ENCODE results near the gene TRAPPC10. TPM values are rescaled to one million over a fixed set of nuclear protein-coding genes. Genes with fewer than 3 reads are reported as not detected.

The TRAPPC10 gene
- total and polyA plus RNA-seq, 2 of the 8 experiments (the other 6 are each of a cell fraction or from before 2014, with no cell fraction given), result 18.5 to 29.8 TPM

DNA sequence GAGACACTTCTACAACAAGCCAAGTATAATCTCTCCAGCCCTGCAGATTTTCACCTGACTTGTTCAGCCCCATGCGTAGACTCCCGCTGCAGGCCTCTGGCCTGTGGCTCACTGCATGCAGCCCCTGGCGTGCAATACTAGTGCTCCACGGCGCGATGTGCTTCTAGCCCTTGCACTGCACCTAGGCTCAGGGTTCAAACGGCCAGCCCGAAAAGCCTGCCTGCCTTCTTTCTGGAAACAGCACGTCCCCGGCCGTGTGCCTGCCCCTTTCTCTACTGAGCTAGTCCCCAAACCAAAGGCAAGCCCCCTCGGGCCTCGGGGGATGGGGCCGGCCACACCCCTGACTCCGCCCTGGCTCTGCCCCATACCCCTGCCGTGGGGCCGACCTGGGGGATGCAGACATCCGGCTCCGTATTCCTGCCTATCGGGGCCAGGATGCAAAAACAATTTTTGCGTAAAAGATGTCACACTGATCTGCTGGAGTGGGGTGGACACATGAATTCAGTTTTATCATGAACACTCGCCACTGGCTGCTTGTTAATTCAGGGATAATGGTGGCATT, 26.3 kb upstream of the TRAPPC10 start:
- Histone ChIP-seq H2BK120ac (replicated peaks; ENCODE audit: low read depth, low read length) (no peak overlapping the region), H3K4ac (replicated peaks; ENCODE audit: insufficient read length, low read depth, low read length) (peak overlapping the region; percentile 60), H3K27ac (ENCODE audit: low read depth, low read length) (no peak overlapping the region), H3K18ac (ENCODE audit: extremely low read depth, low read length) (peak overlapping the region; percentile 44; the same call in 1 of the 2 replicates), H3K56ac (replicated peaks; ENCODE audit: insufficient read length, low read depth, low read length) (no peak overlapping the region), H3K9me3 (ENCODE audit: insufficient read depth in 2 of 2, low read depth in 1 of 2, low read length in 1 of 2) (no peaks in the 10 kb centered on the region), H3K4me1 (replicated peaks in 1 of 4; ENCODE audit: control insufficient read depth in 3 of 4, insufficient read depth in 4 of 4, low read length in 3 of 4) (peaks cover 0 to 14% (median 11%) of the 10 kb centered on the region in 4 experiments; a peak in 6 of 7 replicates), H2AK5ac (ENCODE audit: low read depth, low read length) (no peak overlapping the region), H2AFZ (ENCODE audit: low read length) (peak overlapping the region; percentile 79), H2BK5ac (ENCODE audit: low read depth, low read length) (no peak overlapping the region), H2BK12ac (ENCODE audit: low read depth, low read length) (no peak overlapping the region), H3K4me3 (ENCODE audit: extremely low read depth in 1 of 4, insufficient read depth in 2 of 4, low read depth in 3 of 4, low read length in 4 of 4) (peak overlapping the region; percentile 15 to 56 (median 43); a peak in 7 of 8 replicates), H3K23ac (ENCODE audit: insufficient read length) (no peak overlapping the region), H3K27me3 (replicated peaks in 1 of 4; ENCODE audit: control insufficient read depth in 3 of 4, extremely low read depth in 1 of 4, insufficient read depth in 3 of 4, low read length in 3 of 4) (no peaks in the 10 kb centered on the region), H3K79me2 (ENCODE audit: control insufficient read depth in 1 of 2, insufficient read depth in 2 of 2, low read length in 2 of 2) (no peaks in the 10 kb centered on the region), H2BK15ac (ENCODE audit: low read length) (no peak overlapping the region; the same call in 1 of the 2 replicates), H4K8ac (ENCODE audit: extremely low read depth, insufficient read depth, low read length) (peak overlapping the region; percentile 29), H3K79me1 (ENCODE audit: low read depth, low read length) (no peaks in the 10 kb centered on the region), H2BK20ac (ENCODE audit: low read length) (no peak overlapping the region), H3K9ac (replicated peaks in 1 of 4; ENCODE audit: extremely low read depth in 1 of 4, low read depth in 3 of 4, low read length in 3 of 4) (no peak overlapping the region; a peak in 2 of 7 replicates), H4K5ac (ENCODE audit: insufficient read length, low read depth, low read length) (peak overlapping the region; percentile 24), H3K4me2 (ENCODE audit: insufficient read depth in 1 of 2, low read depth in 2 of 2, low read length in 2 of 2) (peak overlapping the region; percentile 70 to 78), H4K91ac (replicated peaks; ENCODE audit: insufficient read length, low read length) (peak overlapping the region; percentile 5), H3K14ac (ENCODE audit: insufficient read length) (no peak overlapping the region), H3K23me2 (ENCODE audit: low read depth, low read length) (no peaks in the 10 kb centered on the region), H3K36me3 (ENCODE audit: control insufficient read depth in 2 of 4, insufficient read depth in 4 of 4, low read length in 3 of 4) (no peaks in the 10 kb centered on the region), H4K20me1 (replicated peaks in 1 of 2; ENCODE audit: control insufficient read depth in 1 of 2, insufficient read depth in 2 of 2, low read length in 2 of 2) (peaks cover 0 to 2% of the 10 kb centered on the region in 2 experiments)
- 30% methylated on average over 20 of the region's 22 CpGs; no CpG with 5 or more reads in 1 of the 2 experiments for WGBS, 2 experiments (ENCODE audit: extremely low coverage in 1 of 2, insufficient coverage in 1 of 2, insufficient read length in 1 of 2, insufficient replicate concordance in 2 of 2, low coverage in 1 of 2, low lambda C conversion rate in 2 of 2, missing lambda C conversion rate in 1 of 2)
- ChIA-PET CTCF (ENCODE audit: partially characterized antibody) (interaction anchor here (0.9 to 3.1 kb wide), 5 partner anchors 9 to 169 kb away, joined by 3 to 15 read pairs (median 3); no protein-coding TSS in a partner anchor), POLR2A (ENCODE audit: partially characterized antibody) (interaction anchor here (1.7 to 1.8 kb wide), 2 partner anchors 15 to 26 kb away, joined by 4 to 5 read pairs; partner anchors contain the start of gene TRAPPC10)
- TF ChIP-seq KDM4A (IDR thresholded peaks at IDR 0.05; ENCODE audit: low read depth, low read length, severe bottlenecking) (no peak), CREB1 (IDR thresholded peaks at IDR 0.05) (0 out of 2 replicates have a peak, but pooled peaks have one; percentile 40), SP4 (IDR thresholded peaks at IDR 0.05; ENCODE audit: low read length) (peak; percentile 39; the same call in 1 of the 2 replicates), CEBPB (IDR thresholded peaks at IDR 0.05; ENCODE audit: low read depth, low read length) (no peak), NANOG (IDR thresholded peaks at IDR 0.05; ENCODE audit: insufficient read depth, low read depth, low read length, poor library complexity, severe bottlenecking) (no peak)
- TF ChIP-seq, protein P1, sequence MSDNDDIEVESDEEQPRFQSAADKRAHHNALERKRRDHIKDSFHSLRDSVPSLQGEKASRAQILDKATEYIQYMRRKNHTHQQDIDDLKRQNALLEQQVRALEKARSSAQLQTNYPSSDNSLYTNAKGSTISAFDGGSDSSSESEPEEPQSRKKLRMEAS (IDR thresholded peaks at IDR 0.05), result peak; percentile 41; the same call in 1 of the 2 replicates
- DNase-seq (ENCODE audit: low read depth in 1 of 2, low spot score in 2 of 2) (peak in 1 of 2 experiments; percentile 80), FAIRE-seq (no peak)
